Panc1 (cell line): ENCODE data around the gene DHRSX. TPM values are rescaled to one million over a fixed set of nuclear protein-coding genes. Genes with fewer than 3 reads are reported as not detected.

ENCODE experiments used
- ATAC-seq: fragments of 200-7000 bp; cut with Tn5 transposase; 2 replicates; pipeline ENCODE4 v1.9.1; 2020; ENCODE audit warnings: mild to moderate bottlenecking, moderate library complexity
- BruUV-seq: library from RNA; stranded (reverse); fragments of 400-500 nt; replicated peaks from 2 replicates; lab custom pipeline; 2021; lab: Mats Ljungman, UMichigan
- CTCF ChIA-PET: fragments of 300-600 bp; sonication (Branson Sonifier 250); formaldehyde crosslinking; loops from one replicate; lab custom pipeline; 2022; ENCODE audit warnings: antibody characterized with exemption; lab: Charles Lee
- POLR2A ChIA-PET: fragments of 300-600 bp; sonication (Branson Sonifier 250); formaldehyde crosslinking; loops from one replicate; lab custom pipeline; 2022; ENCODE audit warnings: antibody characterized with exemption; lab: Charles Lee
- DNase-seq: peaks from one replicate; pipeline ENCODE4 v3.0.0-alpha.2; 2010; ENCODE audit warnings: low read depth, low spot score
- H3K27ac ChIP-seq: 2 replicates; pipeline ENCODE4 v1.5.1; 2011; ENCODE audit warnings: mild to moderate bottlenecking, low read length, inconsistent platforms
- H3K27me3 ChIP-seq: fragments of 200-500 bp; sonication (Bioruptor generic); 2 replicates; pipeline ENCODE4 v1.6.0; 2014; ENCODE audit warnings: low read length, inconsistent platforms; ENCODE audit not compliant: control insufficient read depth, insufficient read depth
- H3K36me3 ChIP-seq: fragments of 200-500 bp; sonication (Bioruptor generic); 2 replicates; pipeline ENCODE4 v1.5.1; 2014; ENCODE audit warnings: inconsistent platforms, mild to moderate bottlenecking, low read length, moderate library complexity; ENCODE audit not compliant: control insufficient read depth, insufficient read depth
- H3K4me1 ChIP-seq: 2 replicates; pipeline ENCODE4 v1.5.1; 2011; ENCODE audit warnings: inconsistent platforms, mild to moderate bottlenecking, low read length, moderate library complexity; ENCODE audit not compliant: control insufficient read depth, insufficient read depth
- H3K4me3 ChIP-seq, 2 experiments: 2 replicates each; pipeline ENCODE4 v1.5.1; 2011 to 2012; ENCODE audit warnings: low read depth in 2 of 2, low read length in 2 of 2, mild to moderate bottlenecking in 2 of 2, inconsistent platforms in 1 of 2, moderate library complexity in 1 of 2
- H3K9me3 ChIP-seq: fragments of 200-500 bp; sonication (Bioruptor generic); 2 replicates; pipeline ENCODE4 v1.5.1; 2014; ENCODE audit warnings: low read depth, mild to moderate bottlenecking, inconsistent platforms, low read length, moderate library complexity; ENCODE audit not compliant: control insufficient read depth, insufficient read depth
- POLR2AphosphoS5 ChIP-seq: IDR thresholded peaks from 2 replicates; pipeline ENCODE4 v1.6.1; 2012; ENCODE audit warnings: mild to moderate bottlenecking, low read depth, low read length, moderate library complexity
- SIN3A ChIP-seq: IDR thresholded peaks from 2 replicates; pipeline ENCODE4 v1.6.1; 2012; ENCODE audit warnings: low read depth, mild to moderate bottlenecking, low read length, moderate library complexity, borderline replicate concordance; ENCODE audit not compliant: insufficient read depth
- TCF7L2 ChIP-seq: IDR thresholded peaks from 2 replicates; pipeline ENCODE4 v1.6.1; 2011; ENCODE audit warnings: mild to moderate bottlenecking, low read depth, low read length, inconsistent platforms
- in situ Hi-C: cut with HindIII; loops from 2 replicates; pipeline ENCODE4 v1.10.0; 2016; ENCODE audit warnings: low sequenced_read_pairs, low pct_unique_long_range_greater_than_20kb
- intact Hi-C: fragments of 100-400 bp; cut with micrococcal nuclease; formaldehyde crosslinking; loops from one replicate; pipeline ENCODE4 v1.10.0; 2022; ENCODE audit not compliant: unreplicated experiment
- total RNA-seq: library from RNA; stranded (reverse); gene quantifications from one replicate; pipeline ENCODE4 v1.2.1, GENCODE V29; 2021; ENCODE audit not compliant: unreplicated experiment
- TF ChIP-seq, protein P1 (sequence below): fragments of 450-650 bp; IDR thresholded peaks from 2 replicates; pipeline ENCODE4 v1.5.1; 2017; ENCODE audit warnings: mild to moderate bottlenecking
- TF ChIP-seq, protein P2 (sequence below), 2 experiments: IDR thresholded peaks; 2 replicates each; pipeline ENCODE4 v1.6.1; 2011 to 2012; ENCODE audit warnings: low read depth in 2 of 2, control low read depth in 1 of 2, low read length in 1 of 2, mild to moderate bottlenecking in 1 of 2, moderate library complexity in 1 of 2; ENCODE audit not compliant: insufficient read depth in 1 of 2

Gene DHRSX
- total RNA-seq, 1 experiment from 2014 or later = 20.1 TPM

DNA sequence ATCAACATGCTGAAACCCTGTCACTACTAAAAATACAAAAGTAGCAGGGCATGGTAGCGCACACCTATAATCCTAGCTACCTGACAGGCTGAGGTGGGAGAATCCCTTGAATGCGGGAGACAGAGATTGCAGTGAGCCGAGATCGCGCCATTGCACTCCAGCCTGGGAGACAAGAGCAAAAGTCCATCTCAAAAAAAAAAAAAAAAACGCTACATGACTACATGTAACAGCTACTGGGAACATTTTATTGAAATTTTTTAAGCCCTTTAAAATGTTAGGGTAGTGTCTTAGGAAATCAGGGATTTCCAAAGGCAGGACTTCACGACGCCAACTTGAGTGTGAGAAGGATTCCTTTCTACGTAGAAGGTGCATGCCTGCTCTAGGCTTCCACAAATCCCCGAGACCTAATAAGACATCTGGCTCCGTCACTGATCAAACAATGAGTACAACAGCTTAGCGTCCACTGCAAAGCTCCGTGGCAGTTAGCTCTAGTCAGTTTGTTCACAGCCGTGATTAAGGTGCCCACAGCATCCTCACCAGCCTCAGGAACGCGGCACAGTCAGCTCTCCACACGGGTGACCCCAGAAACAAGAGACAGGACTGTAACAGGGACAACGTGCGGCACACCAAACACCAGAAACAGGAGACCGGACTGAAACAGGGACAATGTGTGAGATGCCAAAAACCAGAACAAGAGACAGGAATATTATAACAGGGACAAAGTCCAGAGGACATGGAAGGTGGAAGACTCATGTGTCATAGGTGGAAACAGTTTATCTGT, 33.7 kb downstream of the DHRSX start:
- BruUV-seq = no TSS peak
- intact Hi-C loops = no loop called here
- in situ Hi-C loops = no loop called here
- no peaks in the 10 kb centered on the region for H3K4me1 ChIP-seq
- TF ChIP-seq POLR2AphosphoS5 (no peak), SIN3A (no peak), TCF7L2 (no peak)
- TF ChIP-seq, protein P1, sequence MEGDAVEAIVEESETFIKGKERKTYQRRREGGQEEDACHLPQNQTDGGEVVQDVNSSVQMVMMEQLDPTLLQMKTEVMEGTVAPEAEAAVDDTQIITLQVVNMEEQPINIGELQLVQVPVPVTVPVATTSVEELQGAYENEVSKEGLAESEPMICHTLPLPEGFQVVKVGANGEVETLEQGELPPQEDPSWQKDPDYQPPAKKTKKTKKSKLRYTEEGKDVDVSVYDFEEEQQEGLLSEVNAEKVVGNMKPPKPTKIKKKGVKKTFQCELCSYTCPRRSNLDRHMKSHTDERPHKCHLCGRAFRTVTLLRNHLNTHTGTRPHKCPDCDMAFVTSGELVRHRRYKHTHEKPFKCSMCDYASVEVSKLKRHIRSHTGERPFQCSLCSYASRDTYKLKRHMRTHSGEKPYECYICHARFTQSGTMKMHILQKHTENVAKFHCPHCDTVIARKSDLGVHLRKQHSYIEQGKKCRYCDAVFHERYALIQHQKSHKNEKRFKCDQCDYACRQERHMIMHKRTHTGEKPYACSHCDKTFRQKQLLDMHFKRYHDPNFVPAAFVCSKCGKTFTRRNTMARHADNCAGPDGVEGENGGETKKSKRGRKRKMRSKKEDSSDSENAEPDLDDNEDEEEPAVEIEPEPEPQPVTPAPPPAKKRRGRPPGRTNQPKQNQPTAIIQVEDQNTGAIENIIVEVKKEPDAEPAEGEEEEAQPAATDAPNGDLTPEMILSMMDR = no peak
- TF ChIP-seq, protein P2, sequence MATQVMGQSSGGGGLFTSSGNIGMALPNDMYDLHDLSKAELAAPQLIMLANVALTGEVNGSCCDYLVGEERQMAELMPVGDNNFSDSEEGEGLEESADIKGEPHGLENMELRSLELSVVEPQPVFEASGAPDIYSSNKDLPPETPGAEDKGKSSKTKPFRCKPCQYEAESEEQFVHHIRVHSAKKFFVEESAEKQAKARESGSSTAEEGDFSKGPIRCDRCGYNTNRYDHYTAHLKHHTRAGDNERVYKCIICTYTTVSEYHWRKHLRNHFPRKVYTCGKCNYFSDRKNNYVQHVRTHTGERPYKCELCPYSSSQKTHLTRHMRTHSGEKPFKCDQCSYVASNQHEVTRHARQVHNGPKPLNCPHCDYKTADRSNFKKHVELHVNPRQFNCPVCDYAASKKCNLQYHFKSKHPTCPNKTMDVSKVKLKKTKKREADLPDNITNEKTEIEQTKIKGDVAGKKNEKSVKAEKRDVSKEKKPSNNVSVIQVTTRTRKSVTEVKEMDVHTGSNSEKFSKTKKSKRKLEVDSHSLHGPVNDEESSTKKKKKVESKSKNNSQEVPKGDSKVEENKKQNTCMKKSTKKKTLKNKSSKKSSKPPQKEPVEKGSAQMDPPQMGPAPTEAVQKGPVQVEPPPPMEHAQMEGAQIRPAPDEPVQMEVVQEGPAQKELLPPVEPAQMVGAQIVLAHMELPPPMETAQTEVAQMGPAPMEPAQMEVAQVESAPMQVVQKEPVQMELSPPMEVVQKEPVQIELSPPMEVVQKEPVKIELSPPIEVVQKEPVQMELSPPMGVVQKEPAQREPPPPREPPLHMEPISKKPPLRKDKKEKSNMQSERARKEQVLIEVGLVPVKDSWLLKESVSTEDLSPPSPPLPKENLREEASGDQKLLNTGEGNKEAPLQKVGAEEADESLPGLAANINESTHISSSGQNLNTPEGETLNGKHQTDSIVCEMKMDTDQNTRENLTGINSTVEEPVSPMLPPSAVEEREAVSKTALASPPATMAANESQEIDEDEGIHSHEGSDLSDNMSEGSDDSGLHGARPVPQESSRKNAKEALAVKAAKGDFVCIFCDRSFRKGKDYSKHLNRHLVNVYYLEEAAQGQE (IDR thresholded peaks at IDR 0.05; ENCODE audit: insufficient read depth in 1 of 2, low read depth in 2 of 2, low read length in 1 of 2) = no peak
- H3K9me3 ChIP-seq = no peaks in the 10 kb centered on the region
- DNase-seq = no peak
- ATAC-seq = peak; percentile 66; the same call in 1 of the 2 replicates
- no peaks in the 10 kb centered on the region for H3K27me3 ChIP-seq
- H3K36me3 ChIP-seq = no peaks in the 10 kb centered on the region
- POLR2A ChIA-PET = no interaction called here
- H3K27ac ChIP-seq = no peak overlapping the region
- CTCF ChIA-PET = no interaction called here
- no peak overlapping the region for H3K4me3 ChIP-seq

DNA sequence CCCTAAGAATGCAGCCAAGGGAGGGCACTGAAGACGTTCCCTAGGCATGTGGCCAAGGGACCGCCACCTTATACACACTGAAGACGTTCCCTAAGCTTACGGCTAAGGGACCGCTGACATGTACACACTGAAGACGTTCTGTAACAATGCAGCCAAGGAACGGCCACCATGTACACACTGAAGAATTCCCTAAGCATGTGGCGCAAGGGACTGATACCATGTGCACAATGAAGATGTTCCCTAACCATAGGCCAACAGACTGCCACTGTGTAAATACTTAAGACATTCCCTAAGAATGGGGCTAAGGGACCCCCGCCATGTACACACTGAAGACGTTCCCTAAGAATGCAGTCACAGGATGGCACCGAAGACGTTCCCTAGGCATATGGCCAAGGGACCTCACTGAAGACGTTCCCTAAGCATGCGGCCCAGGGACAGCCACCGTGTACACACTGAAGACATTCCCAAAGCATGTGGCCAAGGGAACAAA, 36.1 kb downstream of the DHRSX start:
- H3K27me3 ChIP-seq = no peaks in the 10 kb centered on the region
- no peaks in the 10 kb centered on the region for H3K4me1 ChIP-seq
- in situ Hi-C loops = no loop called here
- no peak overlapping the region for H3K4me3 ChIP-seq
- no TSS peak for BruUV-seq
- no peaks in the 10 kb centered on the region for H3K36me3 ChIP-seq
- ATAC-seq (peak; percentile 50; the same call in 1 of the 2 replicates), DNase-seq (no peak)
- ChIA-PET CTCF (no interaction called here), POLR2A (no interaction called here)
- H3K27ac ChIP-seq = no peak overlapping the region
- TF ChIP-seq, protein P2 (IDR thresholded peaks at IDR 0.05; ENCODE audit: insufficient read depth in 1 of 2, low read depth in 2 of 2, low read length in 1 of 2) = no peak
- TF ChIP-seq TCF7L2 (no peak), POLR2AphosphoS5 (no peak), SIN3A (no peak)
- TF ChIP-seq, protein P1 = no peak
- no peaks in the 10 kb centered on the region for H3K9me3 ChIP-seq
- intact Hi-C loops = no loop called here
